HuH-7.5 (cell line): ENCODE data around the gene MAGOH.
"Not testable (repeated sequence)": the region's sequence is repeated elsewhere in the genome, so short reads cannot be mapped to it uniquely, and the experiment has no call there.

Source experiments
- DNase-seq: peaks from one replicate; pipeline ENCODE4 v3.0.0; 2011; ENCODE audit warnings: low spot score

The MAGOH gene

GRCh38 chr1:53186533-53186932 lies 51.8 kb downstream of the MAGOH start:
- no peak for DNase-seq

- DNase-seq, result not testable (repeated sequence)
Measured at GRCh38 chr1:53185955-53186297, 52.4 kb downstream of the MAGOH start.

GRCh38 chr1:53183095-53183990 lies 55.0 kb downstream of the MAGOH start:
- peak; percentile 53 for DNase-seq

GRCh38 chr1:53182716-53183094 lies 55.6 kb downstream of the MAGOH start:
- no peak for DNase-seq

GRCh38 chr1:53182111-53182593 lies 56.2 kb downstream of the MAGOH start:
- no peak for DNase-seq

- no peak for DNase-seq
Measured at GRCh38 chr1:53180951-53181350, 57.4 kb downstream of the MAGOH start.

GRCh38 chr1:53180226-53180625 lies 58.1 kb downstream of the MAGOH start:
- DNase-seq, result no peak
